Ovary (tissue), 9 donors: Measurements from ENCODE around the gene SRSF5. TPM values are rescaled to one million over a fixed set of nuclear protein-coding genes. Genes with fewer than 3 reads are reported as not detected.

ENCODE experiments used
- DNase-seq, 5 donors: peaks; one replicate each; pipeline ENCODE4 v3.0.0-alpha.2; 2019 to 2020
- H3K27ac ChIP-seq, 2 donors: fragments of 200-600 bp; one replicate each; pipeline versions ENCODE4 v1.5.1 to v1.8.0; 2019 to 2022
- H3K27me3 ChIP-seq: fragments of 200-600 bp; one replicate; pipeline ENCODE4 v1.8.0; 2022
- H3K36me3 ChIP-seq: fragments of 200-600 bp; sonication (generic); one replicate; pipeline ENCODE4 v1.5.1; 2019
- H3K4me1 ChIP-seq: one replicate; pipeline ENCODE4 v1.8.1; 2013; ENCODE audit warnings: mild to moderate bottlenecking, moderate library complexity; ENCODE audit not compliant: insufficient read depth
- H3K4me3 ChIP-seq: fragments of 200-600 bp; sonication (generic); one replicate; pipeline ENCODE4 v1.5.1; 2017
- H3K9me3 ChIP-seq, 2 donors: fragments of 200-600 bp in 1 of 2; sonication (generic) in 1 of 2; one replicate each; pipeline versions ENCODE4 v1.5.1 to v1.8.1; 2013 to 2019; ENCODE audit warnings: mild to moderate bottlenecking in 1 of 2, moderate library complexity in 1 of 2
- EP300 ChIP-seq: sonication (generic); formaldehyde crosslinking; IDR thresholded peaks from one replicate; pipeline ENCODE4 v1.6.1; 2017; ENCODE audit warnings: antibody characterized with exemption
- POLR2A ChIP-seq: fragments of 450-650 bp; IDR thresholded peaks from one replicate; pipeline ENCODE4 v1.6.1; 2017; ENCODE audit warnings: antibody characterized with exemption, mild to moderate bottlenecking, moderate library complexity
- WGBS, 3 donors: extraction: QIAGEN DNeasy Blood & Tissue Kit in 1 of 3; methylation state at CpG; one replicate each; pipeline versions ENCODE4 v1.1.5 to v1.1.7; 2013 to 2017; 5-methylcytosine and 5-hydroxymethylcytosine counted together
- intact Hi-C, 4 donors: fragments of 100-400 bp; cut with DNase I; formaldehyde crosslinking; loops; one replicate each; pipeline versions ENCODE4 v1.11.0 to v1.15.1; 2022 to 2023
- polyA plus RNA-seq, 2 donors: library from polyadenylated mRNA; stranded (reverse); fragments of 200-250 nt in 1 of 2; fragments of 350-450 nt in 1 of 2; fragmentation: Illumina TruSeq in 1 of 2; extraction: RNeasy Lipid Tissue Mini Kit (QIAGEN cat#74804) in 1 of 2; gene quantifications; one replicate each; pipeline ENCODE4 v1.2.3, GENCODE V29; 2013 to 2014
- total RNA-seq, 7 donors: library from RNA; depleted of rRNA in 2 of 7; stranded (reverse); fragments of >200 nt in 2 of 7; fragmentation: NEBNext Ultra II Directional in 3 of 7; extraction: Animal tissue kit (Norgen Biotek cat#: 25700) in 3 of 7; gene quantifications; one replicate each; pipeline versions ENCODE4 v1.1.0 to v1.2.4, GENCODE V29; 2016 to 2023
- TF ChIP-seq, protein P1 (sequence below), 3 donors: fragments of 450-650 bp in 2 of 3; fragments of 200-600 bp in 1 of 3; IDR thresholded peaks; one replicate each; pipeline versions ENCODE4 v1.5.1 to v1.8.0; 2016 to 2022; ENCODE audit warnings: antibody characterized with exemption in 3 of 3, mild to moderate bottlenecking in 1 of 3
- donor health status: DM: no; HTN: no; CAD: no; lungs with moderate emphysema.
- donor health status: DM: no; HTN: no; CAD: no.
- donor health status: Bipolar disorder and iron deficiency.
- donor health status: DM: yes; HTN: yes; CAD: no.
- donor health status: DM: no; HTN: no; CAD: no.
- donor health status: DM: yes; HTN: yes; CAD: no.

SRSF5 gene
- total and polyA plus RNA-seq, 9 donors: 273 to 446 (median 327) TPM

DNA sequence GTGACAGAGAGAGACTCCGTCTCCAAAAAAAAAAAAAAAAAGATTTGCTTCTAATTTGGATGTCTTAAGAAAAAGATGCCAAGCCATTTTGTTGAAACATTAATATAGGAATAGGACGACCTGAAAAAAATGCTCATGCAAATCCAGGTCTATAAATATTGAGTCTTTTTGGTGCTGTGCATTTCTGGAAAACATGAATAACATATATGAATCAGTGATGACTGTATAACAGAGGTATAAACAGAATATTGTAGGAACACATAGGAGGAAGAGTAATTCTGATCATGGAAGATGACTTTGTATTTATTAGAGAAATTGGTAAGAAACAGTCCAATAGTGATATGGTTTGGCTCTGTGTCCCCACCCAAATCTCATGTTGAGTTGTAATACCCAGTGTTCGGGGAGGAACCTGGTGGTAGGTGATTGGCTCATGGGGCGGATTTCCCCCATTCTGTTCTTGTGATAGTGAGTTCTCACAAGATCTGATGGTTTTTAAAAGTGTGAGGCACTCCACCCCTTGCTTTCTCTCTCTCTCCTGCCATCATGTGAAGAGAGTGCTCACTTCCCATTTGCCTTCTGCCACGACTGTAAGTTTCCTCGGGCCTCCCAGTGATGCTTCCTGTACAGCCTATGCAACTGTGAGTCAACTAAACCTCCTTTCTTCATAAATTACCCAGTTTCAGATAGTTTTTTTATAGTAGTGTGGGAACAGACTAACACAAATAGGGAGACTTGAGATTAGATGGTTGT, 3.0 kb upstream of the SRSF5 start:
- intact Hi-C loops: no loop called here
- 81 to 87% (median 81%) methylated on average over 6 of the region's 6 CpGs for WGBS, 3 donors

DNA sequence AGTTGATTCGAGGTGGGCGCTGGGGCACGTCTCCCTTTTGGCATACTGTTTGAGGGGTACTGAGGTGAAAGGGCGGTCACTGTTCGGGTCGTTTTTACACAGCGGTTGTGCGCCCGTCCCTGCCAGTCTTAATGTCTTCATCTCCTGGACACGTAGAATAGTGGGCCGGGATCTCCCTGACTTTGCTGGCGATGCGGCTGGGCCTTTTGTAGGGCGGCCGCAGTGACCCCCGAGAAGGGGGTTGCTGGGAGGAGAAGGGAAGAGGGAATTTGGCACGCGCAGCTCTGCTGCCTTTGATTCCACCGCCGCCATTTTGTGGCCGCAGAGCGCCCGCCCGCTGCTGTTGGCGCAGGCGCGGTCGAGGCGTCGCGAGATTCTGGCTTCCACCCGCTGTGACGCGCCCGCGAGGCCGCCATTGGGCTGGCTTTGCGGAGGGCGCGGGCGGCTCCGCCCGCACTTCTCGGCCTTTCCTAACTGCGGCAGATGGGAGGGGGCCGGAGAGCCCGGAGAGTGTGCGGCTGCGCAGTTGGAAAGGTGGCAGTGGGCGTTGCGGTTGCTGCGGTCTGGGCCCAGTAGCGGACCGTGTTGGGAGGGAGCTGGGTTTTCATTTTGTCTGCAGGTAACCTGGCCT, 542 bp downstream of the SRSF5 start:
- Histone ChIP-seq H3K27me3 (no peaks in the 10 kb centered on the region), H3K4me1 (peaks cover 13% of the 10 kb centered on the region), H3K36me3 (no peaks in the 10 kb centered on the region), H3K27ac (peak overlapping the region; percentile 95 to 98), H3K4me3 (peak overlapping the region; percentile 100), H3K9me3 (no peaks in the 10 kb centered on the region)
- TF ChIP-seq POLR2A (peak; percentile 81), EP300 (no peak)
- TF ChIP-seq, protein P1, sequence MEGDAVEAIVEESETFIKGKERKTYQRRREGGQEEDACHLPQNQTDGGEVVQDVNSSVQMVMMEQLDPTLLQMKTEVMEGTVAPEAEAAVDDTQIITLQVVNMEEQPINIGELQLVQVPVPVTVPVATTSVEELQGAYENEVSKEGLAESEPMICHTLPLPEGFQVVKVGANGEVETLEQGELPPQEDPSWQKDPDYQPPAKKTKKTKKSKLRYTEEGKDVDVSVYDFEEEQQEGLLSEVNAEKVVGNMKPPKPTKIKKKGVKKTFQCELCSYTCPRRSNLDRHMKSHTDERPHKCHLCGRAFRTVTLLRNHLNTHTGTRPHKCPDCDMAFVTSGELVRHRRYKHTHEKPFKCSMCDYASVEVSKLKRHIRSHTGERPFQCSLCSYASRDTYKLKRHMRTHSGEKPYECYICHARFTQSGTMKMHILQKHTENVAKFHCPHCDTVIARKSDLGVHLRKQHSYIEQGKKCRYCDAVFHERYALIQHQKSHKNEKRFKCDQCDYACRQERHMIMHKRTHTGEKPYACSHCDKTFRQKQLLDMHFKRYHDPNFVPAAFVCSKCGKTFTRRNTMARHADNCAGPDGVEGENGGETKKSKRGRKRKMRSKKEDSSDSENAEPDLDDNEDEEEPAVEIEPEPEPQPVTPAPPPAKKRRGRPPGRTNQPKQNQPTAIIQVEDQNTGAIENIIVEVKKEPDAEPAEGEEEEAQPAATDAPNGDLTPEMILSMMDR (IDR thresholded peaks at IDR 0.05): peak in 1 of 3 donors; percentile 3
- peak; percentile 89 to 95 (median 92) for DNase-seq
- intact Hi-C loops: no loop called here
- WGBS, 3 donors: 0 to 1% (median 0%) methylated on average over 54 of the region's 54 CpGs

More for the DNA sequence above, 3.0 kb upstream of the SRSF5 start:
- no peak overlapping the region for H3K4me3 ChIP-seq
- TF ChIP-seq, protein P1 (IDR thresholded peaks at IDR 0.05): no peak
- TF ChIP-seq EP300: no peak
- TF ChIP-seq POLR2A: no peak
- peaks cover 7% of the 10 kb centered on the region for H3K4me1 ChIP-seq
- no peaks in the 10 kb centered on the region for H3K27me3 ChIP-seq
- H3K27ac ChIP-seq: no peak overlapping the region
- H3K9me3 ChIP-seq: no peaks in the 10 kb centered on the region
- DNase-seq: no peak
- no peaks in the 10 kb centered on the region for H3K36me3 ChIP-seq

DNA sequence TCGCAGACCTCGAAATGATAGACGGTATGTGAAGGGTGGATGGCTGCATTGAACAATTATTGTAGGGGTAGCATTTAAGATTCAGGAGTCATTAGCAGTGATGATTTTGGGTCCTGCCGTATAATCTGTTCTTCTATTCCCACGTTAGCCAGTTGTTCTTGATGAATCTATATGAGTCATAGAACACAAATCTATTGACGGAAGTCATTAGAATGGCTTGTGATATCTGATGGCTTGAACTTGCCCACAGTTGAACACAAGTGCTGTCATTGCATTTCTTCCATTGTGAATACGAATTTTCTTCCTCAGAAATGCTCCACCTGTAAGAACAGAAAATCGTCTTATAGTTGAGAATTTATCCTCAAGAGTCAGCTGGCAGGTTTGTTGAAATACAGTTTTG, 1.9 kb downstream of the SRSF5 start:
- 78 to 82% (median 82%) methylated on average over 8 of the region's 8 CpGs for WGBS, 3 donors
- TF ChIP-seq POLR2A (no peak), EP300 (no peak)
- TF ChIP-seq, protein P1 (IDR thresholded peaks at IDR 0.05): no peak
- intact Hi-C loops: no loop called here
- Histone ChIP-seq H3K4me1 (peaks cover 13% of the 10 kb centered on the region), H3K36me3 (no peaks in the 10 kb centered on the region), H3K9me3 (no peaks in the 10 kb centered on the region), H3K4me3 (no peak overlapping the region), H3K27me3 (no peaks in the 10 kb centered on the region), H3K27ac (no peak overlapping the region)
- DNase-seq: no peak

DNA sequence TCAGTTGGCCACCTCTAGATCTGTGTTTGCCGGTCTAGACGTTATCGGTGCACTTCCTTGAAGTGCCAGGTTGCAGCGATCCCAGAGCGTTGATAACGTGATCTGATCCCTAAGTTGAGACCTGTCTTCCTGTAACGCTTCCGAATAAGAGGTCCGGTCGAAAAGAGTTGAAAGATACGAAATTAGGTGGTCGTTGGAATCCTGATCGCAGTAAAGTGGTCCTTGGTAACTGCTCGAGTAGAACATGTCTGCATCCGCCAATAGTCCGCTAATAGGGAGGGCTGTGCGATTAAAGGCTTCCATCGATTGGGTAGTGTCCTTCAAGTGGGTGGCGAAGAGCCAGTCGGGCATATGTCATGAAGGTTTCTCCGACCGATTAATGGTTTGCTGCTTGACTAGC, 2.7 kb downstream of the SRSF5 start:
- Histone ChIP-seq H3K36me3 (no peaks in the 10 kb centered on the region), H3K27ac (no peak overlapping the region), H3K4me1 (peaks cover 13% of the 10 kb centered on the region), H3K9me3 (no peaks in the 10 kb centered on the region), H3K4me3 (no peak overlapping the region), H3K27me3 (no peaks in the 10 kb centered on the region)
- peak in 3 of 5 donors; percentile 21 to 24 (median 23) for DNase-seq
- WGBS, 3 donors: 88 to 92% (median 91%) methylated on average over 22 of the region's 22 CpGs
- TF ChIP-seq EP300 (no peak), POLR2A (no peak)
- TF ChIP-seq, protein P1 (IDR thresholded peaks at IDR 0.05): no peak
- intact Hi-C loops: no loop called here
